ENCODE data around the gene MRPS15.

Gene MRPS15

GRCh38 chr1:36411674-36412648, 52.2 kb downstream of the MRPS15 start:
- no peak overlapping the region for H3K27ac ChIP-seq
- POLR2A ChIA-PET (ENCODE audit: low non-redundant PET): interaction anchor here (0.6 to 0.7 kb wide), 3 partner anchors 15 to 1063 kb away, joined by 3 read pairs; no protein-coding TSS in a partner anchor
- no peak for DNase-seq (ENCODE audit: low spot score)
- no peak for TF ChIP-seq CTCF (conservative IDR thresholded peaks at IDR 0.05; ENCODE audit: low read depth)
- CTCF ChIA-PET: no interaction called here

- CTCF ChIA-PET: no interaction called here
- POLR2A ChIA-PET (ENCODE audit: low non-redundant PET): no interaction called here
- no peak for TF ChIP-seq CTCF (conservative IDR thresholded peaks at IDR 0.05; ENCODE audit: low read depth)
- DNase-seq (ENCODE audit: low spot score): no peak
- H3K27ac ChIP-seq: no peak overlapping the region
Observed at GRCh38 chr1:36408479-36408878, 55.7 kb downstream of the MRPS15 start.

GRCh38 chr1:36406440-36406839, 57.7 kb downstream of the MRPS15 start:
- ChIA-PET CTCF (no interaction called here), POLR2A (ENCODE audit: low non-redundant PET) (no interaction called here)
- DNase-seq (ENCODE audit: low spot score): no peak
- H3K27ac ChIP-seq: no peak overlapping the region
- no peak for TF ChIP-seq CTCF (conservative IDR thresholded peaks at IDR 0.05; ENCODE audit: low read depth)

All from RWPE1 (cell line).